Measurements from ENCODE around the gene CLEC17A. TPM values are rescaled to one million over a fixed set of nuclear protein-coding genes. Genes with fewer than 3 reads are reported as not detected.
"Not testable (repeated sequence)": the region's sequence is repeated elsewhere in the genome, so short reads cannot be mapped to it uniquely, and the experiment has no call there.

The CLEC17A gene
- total RNA-seq, 1 donor from 2014 or later, result not detected

DNA sequence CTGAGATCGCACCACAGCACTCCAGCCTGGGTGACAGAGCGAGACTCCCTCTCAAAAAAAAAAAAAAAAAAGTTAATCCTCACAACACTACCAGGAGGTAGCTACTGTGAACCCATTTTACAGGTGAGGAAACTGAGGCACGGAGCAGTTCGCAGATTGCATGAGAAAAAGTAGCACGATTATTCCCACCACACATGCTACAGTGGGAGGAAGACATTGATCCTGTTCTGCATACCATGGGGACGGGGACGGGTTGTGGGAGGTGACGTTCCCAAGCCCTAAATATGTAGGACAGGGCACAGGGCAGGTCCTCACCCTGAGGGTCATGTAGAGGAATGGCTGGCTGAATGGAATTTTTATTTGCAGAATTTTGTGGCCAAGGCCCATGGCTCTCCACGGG lies 23.7 kb downstream of the CLEC17A start:
- Mint-ChIP-seq H3K27ac (ENCODE audit: unreplicated experiment) (no peak overlapping the region), H3K9me3 (ENCODE audit: low read depth) (peaks cover 3% of the 10 kb centered on the region), H3K27me3 (ENCODE audit: low read depth) (no peaks in the 10 kb centered on the region), H3K4me3 (ENCODE audit: unreplicated experiment) (no peak overlapping the region), H3K4me1 (ENCODE audit: low read depth) (no peaks in the 10 kb centered on the region), H3K36me3 (ENCODE audit: low read depth) (no peaks in the 10 kb centered on the region)
- no peak for DNase-seq (ENCODE audit: low spot score)
- TF ChIP-seq, protein P1, sequence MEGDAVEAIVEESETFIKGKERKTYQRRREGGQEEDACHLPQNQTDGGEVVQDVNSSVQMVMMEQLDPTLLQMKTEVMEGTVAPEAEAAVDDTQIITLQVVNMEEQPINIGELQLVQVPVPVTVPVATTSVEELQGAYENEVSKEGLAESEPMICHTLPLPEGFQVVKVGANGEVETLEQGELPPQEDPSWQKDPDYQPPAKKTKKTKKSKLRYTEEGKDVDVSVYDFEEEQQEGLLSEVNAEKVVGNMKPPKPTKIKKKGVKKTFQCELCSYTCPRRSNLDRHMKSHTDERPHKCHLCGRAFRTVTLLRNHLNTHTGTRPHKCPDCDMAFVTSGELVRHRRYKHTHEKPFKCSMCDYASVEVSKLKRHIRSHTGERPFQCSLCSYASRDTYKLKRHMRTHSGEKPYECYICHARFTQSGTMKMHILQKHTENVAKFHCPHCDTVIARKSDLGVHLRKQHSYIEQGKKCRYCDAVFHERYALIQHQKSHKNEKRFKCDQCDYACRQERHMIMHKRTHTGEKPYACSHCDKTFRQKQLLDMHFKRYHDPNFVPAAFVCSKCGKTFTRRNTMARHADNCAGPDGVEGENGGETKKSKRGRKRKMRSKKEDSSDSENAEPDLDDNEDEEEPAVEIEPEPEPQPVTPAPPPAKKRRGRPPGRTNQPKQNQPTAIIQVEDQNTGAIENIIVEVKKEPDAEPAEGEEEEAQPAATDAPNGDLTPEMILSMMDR (IDR thresholded peaks at IDR 0.05), result no peak

DNA sequence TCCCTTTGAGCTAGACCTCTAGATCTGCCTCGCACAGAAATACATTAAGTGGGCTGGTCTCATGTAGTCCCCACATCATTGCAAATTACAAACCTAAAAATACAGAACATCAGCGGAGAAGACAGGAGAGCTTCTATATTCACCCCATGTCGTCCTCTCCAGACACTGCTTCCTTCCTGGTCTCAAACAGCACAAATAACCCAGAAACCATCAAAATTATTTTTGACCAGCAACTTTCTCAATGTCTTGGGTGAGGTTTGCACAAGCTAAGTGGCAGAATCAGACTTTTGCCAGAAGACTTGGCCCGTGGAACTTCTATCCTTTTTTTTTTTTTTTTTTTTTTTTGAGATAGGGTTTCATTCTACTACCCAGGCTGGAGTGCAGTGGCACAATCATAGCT lies 28.2 kb downstream of the CLEC17A start:
- no peak overlapping the region for H3K4me3 Mint-ChIP-seq (ENCODE audit: unreplicated experiment)
- DNase-seq (ENCODE audit: low spot score), result no peak
- TF ChIP-seq, protein P1 (IDR thresholded peaks at IDR 0.05), result no peak
- H3K9me3 Mint-ChIP-seq (ENCODE audit: low read depth), result peaks cover under 1% of the 10 kb centered on the region
- H3K4me1 Mint-ChIP-seq (ENCODE audit: low read depth), result no peaks in the 10 kb centered on the region
- H3K27ac Mint-ChIP-seq (ENCODE audit: unreplicated experiment), result no peak overlapping the region
- no peaks in the 10 kb centered on the region for H3K36me3 Mint-ChIP-seq (ENCODE audit: low read depth)
- no peaks in the 10 kb centered on the region for H3K27me3 Mint-ChIP-seq (ENCODE audit: low read depth)

DNA sequence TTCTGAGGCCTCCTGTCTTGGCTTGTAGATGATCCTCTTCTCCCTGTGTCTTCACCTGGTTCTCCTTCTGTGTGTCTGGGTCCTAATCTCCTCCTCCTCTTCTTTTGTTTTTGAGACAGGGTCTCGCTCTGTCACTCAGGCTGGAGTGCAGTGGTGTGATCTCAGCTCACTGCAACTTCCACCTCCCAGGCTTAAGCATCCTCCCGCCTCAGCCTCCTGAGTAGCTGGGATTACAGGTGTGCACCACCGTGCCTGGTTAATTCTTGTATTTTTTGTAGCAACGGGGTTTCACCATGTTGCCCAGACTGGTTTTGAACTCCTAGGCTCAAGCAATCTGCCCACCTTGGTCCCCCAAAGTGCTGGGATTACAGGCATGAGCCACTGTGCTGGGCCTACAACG lies 29.4 kb downstream of the CLEC17A start:
- not testable (repeated sequence) for H3K4me1 Mint-ChIP-seq (ENCODE audit: low read depth); H3K36me3 Mint-ChIP-seq (ENCODE audit: low read depth); H3K27ac Mint-ChIP-seq (ENCODE audit: unreplicated experiment); H3K9me3 Mint-ChIP-seq (ENCODE audit: low read depth); H3K27me3 Mint-ChIP-seq (ENCODE audit: low read depth); H3K4me3 Mint-ChIP-seq (ENCODE audit: unreplicated experiment); DNase-seq (ENCODE audit: low spot score)

DNA sequence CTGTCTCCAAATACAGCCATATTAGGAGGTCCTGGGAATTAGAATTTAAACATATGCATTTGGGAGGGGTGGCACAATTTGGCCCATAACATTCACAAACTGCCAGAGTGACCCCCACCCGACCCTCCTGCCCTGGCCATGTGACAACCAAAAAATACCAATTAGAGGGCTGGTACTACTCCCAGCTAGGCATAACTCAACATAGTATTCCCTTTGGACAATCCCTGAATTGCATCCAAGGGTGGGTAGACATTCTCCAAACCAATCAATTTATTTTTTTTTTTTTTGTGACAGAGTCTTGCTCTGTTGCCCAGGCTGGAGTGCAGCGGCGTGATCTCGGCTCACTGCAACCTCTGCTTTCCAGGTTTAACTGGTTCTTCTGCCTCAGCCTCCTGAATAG lies 29.8 kb downstream of the CLEC17A start:
- DNase-seq (ENCODE audit: low spot score), result no peak
- Mint-ChIP-seq H3K36me3 (ENCODE audit: low read depth) (peaks cover 1% of the 10 kb centered on the region), H3K4me1 (ENCODE audit: low read depth) (no peaks in the 10 kb centered on the region), H3K9me3 (ENCODE audit: low read depth) (peaks cover 8% of the 10 kb centered on the region), H3K27me3 (ENCODE audit: low read depth) (no peaks in the 10 kb centered on the region), H3K27ac (ENCODE audit: unreplicated experiment) (no peak overlapping the region), H3K4me3 (ENCODE audit: unreplicated experiment) (no peak overlapping the region)
- TF ChIP-seq, protein P1 (IDR thresholded peaks at IDR 0.05), result no peak

DNA sequence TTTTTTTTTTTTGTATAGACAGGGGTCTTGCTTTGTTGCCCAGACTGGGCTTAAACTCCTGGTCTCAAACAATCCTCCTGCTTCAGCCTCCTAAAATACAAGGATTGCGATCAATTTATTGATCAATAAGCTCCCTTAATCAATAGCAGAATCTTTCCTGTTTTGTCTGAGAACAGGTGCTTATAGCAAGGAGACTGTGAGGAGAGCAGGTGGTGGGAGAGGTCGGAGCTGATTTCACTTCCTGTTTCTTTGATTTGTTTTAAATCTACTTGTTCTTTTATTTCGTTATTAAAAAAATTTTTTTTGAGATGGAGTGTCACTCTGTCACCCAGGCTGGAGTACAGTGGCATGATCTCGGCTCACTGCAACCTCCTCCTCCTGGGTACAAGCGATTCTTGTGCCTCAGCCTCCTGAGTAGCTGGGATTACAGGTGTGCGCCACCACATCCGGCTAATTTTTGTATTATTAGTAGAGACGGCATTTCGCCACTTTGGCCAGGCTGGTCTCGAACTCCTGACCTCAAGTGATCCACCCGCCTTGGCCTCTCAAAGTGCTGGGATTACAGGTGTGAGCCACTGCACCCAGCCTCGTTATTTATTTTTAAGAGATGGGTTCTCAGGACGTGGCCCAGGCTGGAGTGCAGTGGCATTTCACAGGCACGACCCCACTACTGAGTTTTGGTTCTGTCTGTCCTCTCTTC lies 30.7 kb downstream of the CLEC17A start:
- not testable (repeated sequence) for H3K9me3 Mint-ChIP-seq (ENCODE audit: low read depth); H3K36me3 Mint-ChIP-seq (ENCODE audit: low read depth); H3K4me3 Mint-ChIP-seq (ENCODE audit: unreplicated experiment); DNase-seq (ENCODE audit: low spot score); H3K27me3 Mint-ChIP-seq (ENCODE audit: low read depth); H3K4me1 Mint-ChIP-seq (ENCODE audit: low read depth); H3K27ac Mint-ChIP-seq (ENCODE audit: unreplicated experiment)

DNA sequence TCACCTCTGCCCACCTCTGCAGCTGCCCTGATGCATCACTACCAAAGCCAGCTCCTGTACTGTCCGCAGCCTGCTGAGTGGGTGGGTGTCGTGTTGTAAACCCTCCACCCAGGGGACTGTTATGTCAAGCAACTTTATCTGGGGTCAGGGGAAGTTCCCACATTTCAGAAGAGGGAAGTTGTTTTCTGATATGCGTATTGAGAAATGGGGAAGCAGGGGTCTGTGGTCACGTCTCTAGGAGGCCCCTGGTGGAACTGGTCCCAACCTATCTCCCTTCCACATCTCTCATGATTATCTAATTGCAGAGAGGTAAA lies 31.2 kb downstream of the CLEC17A start:
- Mint-ChIP-seq H3K4me1 (ENCODE audit: low read depth) (no peaks in the 10 kb centered on the region), H3K9me3 (ENCODE audit: low read depth) (peaks cover 13% of the 10 kb centered on the region), H3K27me3 (ENCODE audit: low read depth) (no peaks in the 10 kb centered on the region), H3K36me3 (ENCODE audit: low read depth) (peaks cover 1% of the 10 kb centered on the region), H3K4me3 (ENCODE audit: unreplicated experiment) (no peak overlapping the region), H3K27ac (ENCODE audit: unreplicated experiment) (no peak overlapping the region)
- DNase-seq (ENCODE audit: low spot score), result no peak
- TF ChIP-seq, protein P1 (IDR thresholded peaks at IDR 0.05), result no peak
